Measurements from ENCODE around the gene TLCD4.

The TLCD4 gene

DNA sequence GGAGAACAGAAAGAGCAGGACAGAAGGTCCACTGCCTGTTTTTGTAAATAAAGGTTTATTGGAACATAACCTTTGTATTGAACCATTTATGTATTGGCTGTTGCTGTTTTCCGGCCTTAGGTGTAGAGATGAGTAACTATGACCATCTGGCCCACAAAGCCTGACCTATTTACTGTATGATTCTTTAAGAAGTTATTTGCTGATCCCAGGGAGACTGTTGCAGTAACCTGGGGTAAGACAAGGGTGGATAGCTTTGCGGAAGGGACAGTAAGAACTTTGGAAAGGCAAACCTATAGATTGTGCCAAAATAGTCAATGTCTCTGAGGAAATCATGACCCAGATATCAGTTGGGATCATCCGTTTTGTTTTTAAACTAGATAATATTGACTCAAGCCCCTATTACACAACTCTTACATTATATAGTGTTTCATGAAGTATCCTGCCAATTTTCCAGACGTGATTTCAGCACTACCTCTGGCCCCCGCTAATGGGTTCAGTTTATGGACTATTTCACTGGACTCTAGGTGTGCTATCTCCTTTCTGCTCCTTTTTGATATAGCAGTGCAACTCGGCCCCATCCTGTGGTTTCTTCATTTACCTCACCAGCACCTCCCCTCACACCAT is 20.8 kb upstream of the TLCD4 start:
- no peaks in the 10 kb centered on the region for H3K36me3 ChIP-seq (ENCODE audit: control insufficient read depth, insufficient read depth, low read length)
- H3K4me1 ChIP-seq (ENCODE audit: control insufficient read depth, insufficient read depth, low read length), result no peaks in the 10 kb centered on the region
- no peak overlapping the region for H3K27ac ChIP-seq (ENCODE audit: low read depth, low read length)
- no peak overlapping the region for H3K9ac ChIP-seq (ENCODE audit: low read length)
- H3K9me3 ChIP-seq (ENCODE audit: control insufficient read depth, insufficient read depth, low read depth, low read length), result no peaks in the 10 kb centered on the region
- H3K4me3 ChIP-seq (ENCODE audit: low read depth, low read length), result no peak overlapping the region
- H3K27me3 ChIP-seq (ENCODE audit: control insufficient read depth, insufficient read depth, low read length), result no peaks in the 10 kb centered on the region

GRCh38 chr1:95097426-95097825 is 19.7 kb upstream of the TLCD4 start:
- no peaks in the 10 kb centered on the region for H3K36me3 ChIP-seq (ENCODE audit: control insufficient read depth, insufficient read depth, low read length)
- H3K9me3 ChIP-seq (ENCODE audit: control insufficient read depth, insufficient read depth, low read depth, low read length), result no peaks in the 10 kb centered on the region
- no peak overlapping the region for H3K9ac ChIP-seq (ENCODE audit: low read length)
- no peaks in the 10 kb centered on the region for H3K4me1 ChIP-seq (ENCODE audit: control insufficient read depth, insufficient read depth, low read length)
- no peaks in the 10 kb centered on the region for H3K27me3 ChIP-seq (ENCODE audit: control insufficient read depth, insufficient read depth, low read length)
- no peak overlapping the region for H3K27ac ChIP-seq (ENCODE audit: low read depth, low read length)
- no peak overlapping the region for H3K4me3 ChIP-seq (ENCODE audit: low read depth, low read length)

GRCh38 chr1:95098196-95098595 is 19.0 kb upstream of the TLCD4 start:
- H3K27ac ChIP-seq (ENCODE audit: low read depth, low read length), result no peak overlapping the region
- no peaks in the 10 kb centered on the region for H3K4me1 ChIP-seq (ENCODE audit: control insufficient read depth, insufficient read depth, low read length)
- no peak overlapping the region for H3K9ac ChIP-seq (ENCODE audit: low read length)
- no peak overlapping the region for H3K4me3 ChIP-seq (ENCODE audit: low read depth, low read length)
- no peaks in the 10 kb centered on the region for H3K27me3 ChIP-seq (ENCODE audit: control insufficient read depth, insufficient read depth, low read length)
- no peaks in the 10 kb centered on the region for H3K9me3 ChIP-seq (ENCODE audit: control insufficient read depth, insufficient read depth, low read depth, low read length)
- no peaks in the 10 kb centered on the region for H3K36me3 ChIP-seq (ENCODE audit: control insufficient read depth, insufficient read depth, low read length)

DNA sequence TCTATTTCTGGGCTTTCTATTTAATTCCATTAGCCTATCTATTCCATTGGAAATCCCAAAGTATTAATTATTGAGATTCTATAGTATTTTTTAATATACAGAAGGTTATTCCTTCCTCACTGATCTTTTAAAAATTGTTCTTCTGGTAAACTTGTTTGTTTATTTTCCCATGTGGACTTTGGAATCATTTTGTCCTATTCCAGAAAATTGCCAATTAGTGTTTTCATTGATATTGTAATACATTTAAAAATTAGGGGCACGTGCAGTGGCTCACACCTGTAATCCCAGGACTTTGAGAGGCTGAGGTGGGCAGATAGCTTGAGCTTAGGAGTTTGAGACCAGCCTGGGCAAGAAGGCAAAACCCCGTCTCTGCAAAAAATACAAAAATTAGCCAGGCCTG is 8.4 kb upstream of the TLCD4 start:
- Histone ChIP-seq H3K9me3 (ENCODE audit: control insufficient read depth, insufficient read depth, low read depth, low read length) (no peaks in the 10 kb centered on the region), H3K4me1 (ENCODE audit: control insufficient read depth, insufficient read depth, low read length) (no peaks in the 10 kb centered on the region), H3K9ac (ENCODE audit: low read length) (no peak overlapping the region), H3K4me3 (ENCODE audit: low read depth, low read length) (no peak overlapping the region), H3K27me3 (ENCODE audit: control insufficient read depth, insufficient read depth, low read length) (no peaks in the 10 kb centered on the region), H3K27ac (ENCODE audit: low read depth, low read length) (no peak overlapping the region), H3K36me3 (ENCODE audit: control insufficient read depth, insufficient read depth, low read length) (no peaks in the 10 kb centered on the region)

DNA sequence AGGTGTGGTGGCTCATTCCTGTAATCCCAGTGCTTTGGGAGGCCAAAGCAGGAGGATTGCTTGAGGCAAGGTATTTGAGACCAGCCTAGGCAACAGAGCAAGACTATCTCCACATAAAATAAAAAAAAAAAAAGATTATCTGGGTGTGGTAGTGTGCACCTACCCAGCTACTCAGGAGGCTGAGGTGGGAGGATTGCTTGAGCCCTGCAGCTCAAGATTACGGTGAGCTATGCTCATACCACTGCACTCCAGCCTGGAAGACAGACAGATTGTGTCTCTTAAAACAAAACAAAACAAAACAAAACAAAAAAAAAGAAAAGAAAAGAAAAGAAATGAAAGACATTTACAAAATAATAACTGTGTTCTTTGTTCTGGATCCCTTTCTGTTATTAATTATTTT is 6.1 kb upstream of the TLCD4 start:
- no peaks in the 10 kb centered on the region for H3K9me3 ChIP-seq (ENCODE audit: control insufficient read depth, insufficient read depth, low read depth, low read length)
- H3K9ac ChIP-seq (ENCODE audit: low read length), result no peak overlapping the region
- H3K4me1 ChIP-seq (ENCODE audit: control insufficient read depth, insufficient read depth, low read length), result no peaks in the 10 kb centered on the region
- H3K27ac ChIP-seq (ENCODE audit: low read depth, low read length), result no peak overlapping the region
- H3K4me3 ChIP-seq (ENCODE audit: low read depth, low read length), result no peak overlapping the region
- H3K27me3 ChIP-seq (ENCODE audit: control insufficient read depth, insufficient read depth, low read length), result no peaks in the 10 kb centered on the region
- H3K36me3 ChIP-seq (ENCODE audit: control insufficient read depth, insufficient read depth, low read length), result no peaks in the 10 kb centered on the region

DNA sequence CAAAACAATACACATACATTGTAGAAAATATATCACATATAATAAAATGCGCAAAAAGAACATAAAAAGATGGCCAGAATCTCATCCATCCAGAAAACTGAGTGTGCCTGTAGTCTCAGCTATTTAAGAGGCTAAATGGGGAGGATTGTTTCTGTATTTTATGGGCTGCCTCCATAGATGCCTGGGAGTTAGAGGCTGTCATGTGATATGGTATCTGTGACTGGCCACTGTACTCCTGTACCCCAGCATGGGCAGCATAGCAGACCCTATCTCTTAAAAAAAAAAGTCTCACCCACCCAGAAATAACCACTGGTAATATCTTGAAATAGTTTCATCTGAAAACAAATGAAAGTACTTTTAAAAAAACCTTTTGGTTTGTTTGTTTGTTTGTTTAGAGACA is 3.5 kb upstream of the TLCD4 start:
- Histone ChIP-seq H3K36me3 (ENCODE audit: control insufficient read depth, insufficient read depth, low read length) (no peaks in the 10 kb centered on the region), H3K27ac (ENCODE audit: low read depth, low read length) (no peak overlapping the region), H3K9me3 (ENCODE audit: control insufficient read depth, insufficient read depth, low read depth, low read length) (no peaks in the 10 kb centered on the region), H3K9ac (ENCODE audit: low read length) (no peak overlapping the region), H3K4me3 (ENCODE audit: low read depth, low read length) (no peak overlapping the region), H3K27me3 (ENCODE audit: control insufficient read depth, insufficient read depth, low read length) (peaks cover 10% of the 10 kb centered on the region), H3K4me1 (ENCODE audit: control insufficient read depth, insufficient read depth, low read length) (no peaks in the 10 kb centered on the region)

DNA sequence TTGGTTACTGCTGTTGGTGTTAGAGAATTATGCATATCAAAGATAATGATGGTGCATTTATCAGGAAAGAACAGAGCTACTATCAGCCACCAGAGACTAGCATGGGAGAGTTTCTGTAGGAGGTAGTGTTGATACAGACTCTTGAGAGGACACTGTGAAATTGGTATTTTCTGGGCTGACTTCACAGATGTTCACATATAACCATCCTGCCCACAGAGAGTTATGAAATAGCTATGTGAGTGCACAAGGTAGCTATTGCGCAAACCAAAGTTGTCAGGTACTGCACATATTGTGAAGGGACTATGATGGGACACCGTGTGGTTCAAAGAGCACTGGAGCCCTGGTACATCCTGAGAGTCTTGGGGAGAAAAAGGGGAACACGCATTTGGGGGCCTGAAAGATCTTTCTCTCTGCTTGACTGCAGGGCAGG is 1.4 kb upstream of the TLCD4 start:
- Histone ChIP-seq H3K9me3 (ENCODE audit: control insufficient read depth, insufficient read depth, low read depth, low read length) (no peaks in the 10 kb centered on the region), H3K27me3 (ENCODE audit: control insufficient read depth, insufficient read depth, low read length) (peaks cover 28% of the 10 kb centered on the region), H3K27ac (ENCODE audit: low read depth, low read length) (no peak overlapping the region), H3K36me3 (ENCODE audit: control insufficient read depth, insufficient read depth, low read length) (no peaks in the 10 kb centered on the region), H3K9ac (ENCODE audit: low read length) (no peak overlapping the region), H3K4me3 (ENCODE audit: low read depth, low read length) (no peak overlapping the region), H3K4me1 (ENCODE audit: control insufficient read depth, insufficient read depth, low read length) (no peaks in the 10 kb centered on the region; the same call in 1 of the 2 replicates)

- Histone ChIP-seq H3K36me3 (ENCODE audit: control insufficient read depth, insufficient read depth, low read length) (no peaks in the 10 kb centered on the region), H3K27me3 (ENCODE audit: control insufficient read depth, insufficient read depth, low read length) (peaks cover 28% of the 10 kb centered on the region), H3K9ac (ENCODE audit: low read length) (peak overlapping the region; percentile 57), H3K9me3 (ENCODE audit: control insufficient read depth, insufficient read depth, low read depth, low read length) (no peaks in the 10 kb centered on the region), H3K4me1 (ENCODE audit: control insufficient read depth, insufficient read depth, low read length) (no peaks in the 10 kb centered on the region; the same call in 1 of the 2 replicates), H3K4me3 (ENCODE audit: low read depth, low read length) (peak overlapping the region; percentile 82), H3K27ac (ENCODE audit: low read depth, low read length) (no peak overlapping the region)
These were observed 462 bp upstream of the TLCD4 start for GRCh38 chr1:95116580-95117206.

- Histone ChIP-seq H3K4me1 (ENCODE audit: control insufficient read depth, insufficient read depth, low read length) (no peaks in the 10 kb centered on the region; the same call in 1 of the 2 replicates), H3K9ac (ENCODE audit: low read length) (peak overlapping the region; percentile 57), H3K4me3 (ENCODE audit: low read depth, low read length) (peak overlapping the region; percentile 82), H3K27ac (ENCODE audit: low read depth, low read length) (no peak overlapping the region), H3K36me3 (ENCODE audit: control insufficient read depth, insufficient read depth, low read length) (no peaks in the 10 kb centered on the region), H3K9me3 (ENCODE audit: control insufficient read depth, insufficient read depth, low read depth, low read length) (no peaks in the 10 kb centered on the region), H3K27me3 (ENCODE audit: control insufficient read depth, insufficient read depth, low read length) (peaks cover 28% of the 10 kb centered on the region)
These were observed 928 bp downstream of the TLCD4 start for GRCh38 chr1:95118067-95118499.

DNA sequence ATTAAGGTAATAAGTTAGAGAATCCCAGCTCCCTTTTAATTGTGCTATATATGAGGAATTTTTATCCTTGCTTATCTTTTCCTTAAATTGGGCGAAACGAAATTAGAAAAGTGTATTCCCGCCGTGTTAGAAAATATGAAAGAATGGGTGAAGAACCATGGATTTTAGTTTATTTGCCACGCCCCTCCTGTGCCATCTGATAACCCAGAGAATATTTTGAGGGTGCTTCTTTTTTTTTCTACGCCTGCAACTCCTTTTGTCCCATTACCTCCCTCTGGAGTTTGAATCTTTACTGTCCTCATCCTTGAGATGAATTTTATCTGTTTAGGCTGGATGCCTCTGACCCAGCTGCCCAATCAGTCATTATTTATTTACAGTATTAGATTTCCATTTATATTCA is 1.6 kb downstream of the TLCD4 start:
- Histone ChIP-seq H3K4me1 (ENCODE audit: control insufficient read depth, insufficient read depth, low read length) (no peaks in the 10 kb centered on the region; the same call in 1 of the 2 replicates), H3K9me3 (ENCODE audit: control insufficient read depth, insufficient read depth, low read depth, low read length) (no peaks in the 10 kb centered on the region), H3K36me3 (ENCODE audit: control insufficient read depth, insufficient read depth, low read length) (no peaks in the 10 kb centered on the region), H3K27ac (ENCODE audit: low read depth, low read length) (no peak overlapping the region), H3K9ac (ENCODE audit: low read length) (no peak overlapping the region), H3K27me3 (ENCODE audit: control insufficient read depth, insufficient read depth, low read length) (peaks cover 28% of the 10 kb centered on the region), H3K4me3 (ENCODE audit: low read depth, low read length) (no peak overlapping the region)

- H3K4me1 ChIP-seq (ENCODE audit: control insufficient read depth, insufficient read depth, low read length), result no peaks in the 10 kb centered on the region; the same call in 1 of the 2 replicates
- H3K9me3 ChIP-seq (ENCODE audit: control insufficient read depth, insufficient read depth, low read depth, low read length), result no peaks in the 10 kb centered on the region
- H3K4me3 ChIP-seq (ENCODE audit: low read depth, low read length), result no peak overlapping the region
- peaks cover 28% of the 10 kb centered on the region for H3K27me3 ChIP-seq (ENCODE audit: control insufficient read depth, insufficient read depth, low read length)
- no peak overlapping the region for H3K27ac ChIP-seq (ENCODE audit: low read depth, low read length)
- no peaks in the 10 kb centered on the region for H3K36me3 ChIP-seq (ENCODE audit: control insufficient read depth, insufficient read depth, low read length)
- H3K9ac ChIP-seq (ENCODE audit: low read length), result no peak overlapping the region
These were observed 2.1 kb downstream of the TLCD4 start for GRCh38 chr1:95119273-95119672.

All from HUES6 (cell line).